Neural progenitor cell (in vitro differentiated cells): ENCODE data around the gene ZBTB20. TPM values are rescaled to one million over a fixed set of nuclear protein-coding genes. Genes with fewer than 3 reads are reported as not detected.

Experiments used
- DNase-seq: peaks from one replicate; pipeline ENCODE4 v3.0.0-alpha.2; 2016; ENCODE audit warnings: low spot score
- H2AFZ ChIP-seq: fragments of 200-600 bp; sonication (generic); replicated peaks from 2 replicates; pipeline ENCODE4 v1.6.1; 2016; ENCODE audit warnings: antibody characterized with exemption
- H3F3A ChIP-seq: fragments of 200-600 bp; sonication (generic); 2 replicates; pipeline ENCODE4 v1.6.1; 2016; ENCODE audit warnings: antibody characterized with exemption, low read depth
- H3K27ac ChIP-seq: fragments of 200-600 bp; sonication (generic); 2 replicates; pipeline ENCODE4 v1.5.1; 2016; ENCODE audit warnings: mild to moderate bottlenecking
- H3K27me3 ChIP-seq: fragments of 200-600 bp; sonication (generic); 2 replicates; pipeline ENCODE4 v1.6.1; 2016; ENCODE audit warnings: mild to moderate bottlenecking, moderate library complexity
- H3K36me3 ChIP-seq: fragments of 200-600 bp; sonication (generic); 2 replicates; pipeline ENCODE4 v1.5.1; 2016
- H3K4me1 ChIP-seq: fragments of 200-600 bp; sonication (generic); 2 replicates; pipeline ENCODE4 v1.6.1; 2016; ENCODE audit warnings: mixed run types
- H3K4me2 ChIP-seq: fragments of 200-600 bp; sonication (generic); 2 replicates; pipeline ENCODE4 v1.6.1; 2016
- H3K4me3 ChIP-seq: fragments of 200-600 bp; sonication (generic); 2 replicates; pipeline ENCODE4 v1.5.1; 2016
- H3K79me2 ChIP-seq: fragments of 200-600 bp; sonication (generic); 2 replicates; pipeline ENCODE4 v1.6.1; 2016; ENCODE audit warnings: low read depth
- H3K9ac ChIP-seq: fragments of 200-600 bp; sonication (generic); 2 replicates; pipeline ENCODE4 v1.6.1; 2016
- H3K9me3 ChIP-seq: fragments of 200-600 bp; sonication (generic); 2 replicates; pipeline ENCODE4 v1.5.1; 2016; ENCODE audit warnings: low read depth
- H4K20me1 ChIP-seq: fragments of 200-600 bp; sonication (generic); 2 replicates; pipeline ENCODE4 v1.6.1; 2016; ENCODE audit warnings: low read depth
- H3K27ac Mint-ChIP-seq: 3 replicates; pipeline ENCODE4 v1.8.0; 2021; ENCODE audit warnings: mixed read lengths
- H3K27me3 Mint-ChIP-seq: 2 replicates; pipeline ENCODE4 v1.8.0; 2022; ENCODE audit warnings: low read depth, mild to moderate bottlenecking, inconsistent platforms, moderate library complexity, mixed read lengths; ENCODE audit not compliant: insufficient read depth
- H3K36me3 Mint-ChIP-seq: 3 replicates; pipeline ENCODE4 v1.8.0; 2021; ENCODE audit warnings: mixed read lengths
- H3K4me1 Mint-ChIP-seq: 3 replicates; pipeline ENCODE4 v1.8.0; 2021; ENCODE audit warnings: mixed read lengths
- H3K4me3 Mint-ChIP-seq: 3 replicates; pipeline ENCODE4 v1.8.0; 2021; ENCODE audit warnings: mild to moderate bottlenecking, moderate library complexity, mixed read lengths
- H3K9me3 Mint-ChIP-seq: 3 replicates; pipeline ENCODE4 v1.8.0; 2020; ENCODE audit warnings: mixed read lengths
- EZH2 ChIP-seq: fragments of 200-600 bp; sonication (generic); IDR thresholded peaks from 2 replicates; pipeline ENCODE4 v1.6.1; 2017; ENCODE audit warnings: antibody characterized with exemption, mild to moderate bottlenecking, moderate library complexity
- EZH2phosphoT487 ChIP-seq: fragments of 200-600 bp; sonication (generic); IDR thresholded peaks from 2 replicates; pipeline ENCODE4 v1.6.1; 2017; ENCODE audit warnings: antibody characterized with exemption
- total RNA-seq: library from RNA; depleted of rRNA; stranded (reverse); fragments of >200 nt; gene quantifications from 2 replicates; pipeline ENCODE4 v1.2.3, GENCODE V29; 2015; ENCODE audit warnings: low replicate concordance
- TF ChIP-seq, protein P1 (sequence below): fragments of 200-600 bp; sonication (generic); IDR thresholded peaks from 2 replicates; pipeline ENCODE4 v1.5.1; 2017; ENCODE audit warnings: antibody characterized with exemption, mild to moderate bottlenecking

The ZBTB20 gene
- total RNA-seq, 1 donor from 2014 or later = 1.9 TPM

DNA sequence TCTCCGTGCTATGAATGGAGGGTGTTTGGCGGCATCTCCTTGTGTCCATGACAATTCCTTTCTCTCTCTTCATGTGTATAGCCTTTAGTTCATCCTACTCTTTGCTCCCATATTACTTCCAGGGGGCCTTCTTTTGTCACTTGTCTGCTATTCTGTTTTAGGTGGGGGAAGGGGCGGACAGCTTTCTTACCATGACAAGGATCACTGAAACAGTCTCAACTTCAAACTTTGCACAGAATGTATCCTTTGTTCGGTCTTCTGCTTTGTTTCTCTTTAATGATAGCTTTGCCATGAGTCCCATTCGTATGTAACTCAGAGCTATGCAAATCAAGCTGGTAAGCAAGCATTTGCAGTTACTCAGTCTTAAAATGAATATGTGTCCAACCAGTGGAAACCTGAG lies 559.1 kb downstream of the ZBTB20 start:
- DNase-seq = no peak
- Histone ChIP-seq H3K4me1 (no peaks in the 10 kb centered on the region), H3K9ac (no peak overlapping the region), H3K4me3 (no peak overlapping the region), H3K4me2 (no peak overlapping the region), H3K27me3 (no peaks in the 10 kb centered on the region), H2AFZ (no peak overlapping the region), H4K20me1 (no peaks in the 10 kb centered on the region), H3K36me3 (no peaks in the 10 kb centered on the region), H3K9me3 (no peaks in the 10 kb centered on the region), H3F3A (no peaks in the 10 kb centered on the region), H3K27ac (no peak overlapping the region), H3K79me2 (no peaks in the 10 kb centered on the region)
- TF ChIP-seq EZH2 = no peak
- TF ChIP-seq, protein P1, sequence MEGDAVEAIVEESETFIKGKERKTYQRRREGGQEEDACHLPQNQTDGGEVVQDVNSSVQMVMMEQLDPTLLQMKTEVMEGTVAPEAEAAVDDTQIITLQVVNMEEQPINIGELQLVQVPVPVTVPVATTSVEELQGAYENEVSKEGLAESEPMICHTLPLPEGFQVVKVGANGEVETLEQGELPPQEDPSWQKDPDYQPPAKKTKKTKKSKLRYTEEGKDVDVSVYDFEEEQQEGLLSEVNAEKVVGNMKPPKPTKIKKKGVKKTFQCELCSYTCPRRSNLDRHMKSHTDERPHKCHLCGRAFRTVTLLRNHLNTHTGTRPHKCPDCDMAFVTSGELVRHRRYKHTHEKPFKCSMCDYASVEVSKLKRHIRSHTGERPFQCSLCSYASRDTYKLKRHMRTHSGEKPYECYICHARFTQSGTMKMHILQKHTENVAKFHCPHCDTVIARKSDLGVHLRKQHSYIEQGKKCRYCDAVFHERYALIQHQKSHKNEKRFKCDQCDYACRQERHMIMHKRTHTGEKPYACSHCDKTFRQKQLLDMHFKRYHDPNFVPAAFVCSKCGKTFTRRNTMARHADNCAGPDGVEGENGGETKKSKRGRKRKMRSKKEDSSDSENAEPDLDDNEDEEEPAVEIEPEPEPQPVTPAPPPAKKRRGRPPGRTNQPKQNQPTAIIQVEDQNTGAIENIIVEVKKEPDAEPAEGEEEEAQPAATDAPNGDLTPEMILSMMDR = no peak
- no peak for TF ChIP-seq EZH2phosphoT487
- H3K4me3 Mint-ChIP-seq = no peak overlapping the region
- no peak overlapping the region for H3K27ac Mint-ChIP-seq
- H3K27me3 Mint-ChIP-seq = no peaks in the 10 kb centered on the region
- H3K4me1 Mint-ChIP-seq = peaks cover 14% of the 10 kb centered on the region
- no peaks in the 10 kb centered on the region for H3K36me3 Mint-ChIP-seq
- H3K9me3 Mint-ChIP-seq = no peaks in the 10 kb centered on the region

DNA sequence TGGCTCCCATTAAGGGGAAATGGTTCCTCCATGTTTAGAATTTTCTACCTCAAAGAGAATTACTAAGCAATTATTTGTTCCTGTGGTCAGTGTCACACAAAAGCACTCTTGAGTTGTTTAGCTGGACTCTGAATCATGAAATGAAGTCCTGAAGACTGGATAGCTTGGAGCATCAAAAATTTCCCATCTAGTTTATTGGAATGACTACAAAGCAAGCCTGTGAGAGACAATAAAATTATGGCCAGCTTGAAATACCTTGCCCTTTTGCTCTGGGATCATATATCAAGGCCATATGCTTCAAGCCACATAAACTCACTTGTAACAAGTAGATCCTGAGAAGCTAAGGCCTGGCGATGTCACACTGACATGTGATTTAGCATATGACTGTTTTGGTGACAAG lies 561.0 kb downstream of the ZBTB20 start:
- no peak for DNase-seq
- Histone ChIP-seq H3K4me1 (no peaks in the 10 kb centered on the region), H4K20me1 (no peaks in the 10 kb centered on the region), H3K9me3 (no peaks in the 10 kb centered on the region), H3K79me2 (no peaks in the 10 kb centered on the region), H3K27ac (no peak overlapping the region), H2AFZ (no peak overlapping the region), H3K4me2 (no peak overlapping the region), H3F3A (no peaks in the 10 kb centered on the region), H3K4me3 (no peak overlapping the region), H3K27me3 (no peaks in the 10 kb centered on the region), H3K9ac (no peak overlapping the region), H3K36me3 (no peaks in the 10 kb centered on the region)
- H3K36me3 Mint-ChIP-seq = no peaks in the 10 kb centered on the region
- H3K9me3 Mint-ChIP-seq = no peaks in the 10 kb centered on the region
- TF ChIP-seq EZH2phosphoT487 (no peak), EZH2 (no peak)
- TF ChIP-seq, protein P1 = no peak
- peaks cover 14% of the 10 kb centered on the region for H3K4me1 Mint-ChIP-seq
- no peaks in the 10 kb centered on the region for H3K27me3 Mint-ChIP-seq
- H3K27ac Mint-ChIP-seq = no peak overlapping the region
- H3K4me3 Mint-ChIP-seq = no peak overlapping the region

DNA sequence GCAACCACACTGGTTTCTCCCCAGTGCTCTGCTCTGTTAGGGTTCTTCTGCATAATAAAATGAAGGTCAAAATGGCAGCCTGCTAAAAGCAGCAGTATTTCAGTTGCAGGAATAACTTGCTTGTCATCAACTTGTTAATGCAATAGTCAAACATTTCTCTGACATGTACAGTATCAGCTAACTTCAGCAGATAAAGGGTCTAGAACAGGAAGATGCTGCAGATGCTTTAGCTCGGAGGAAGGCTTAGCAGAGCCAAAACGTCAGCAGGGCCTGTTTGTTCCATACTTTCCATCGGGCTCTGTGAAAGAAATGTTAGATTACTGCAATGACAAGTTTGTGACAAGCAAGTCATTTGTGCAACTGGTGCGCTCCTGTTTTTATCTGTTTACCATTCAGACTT lies 561.4 kb downstream of the ZBTB20 start:
- H3K4me3 Mint-ChIP-seq = no peak overlapping the region

More for the DNA sequence above, 561.4 kb downstream of the ZBTB20 start:
- peaks cover 14% of the 10 kb centered on the region for H3K4me1 Mint-ChIP-seq
- H3K27ac Mint-ChIP-seq = no peak overlapping the region
- no peak overlapping the region for H3K4me3 ChIP-seq
- no peaks in the 10 kb centered on the region for H3K9me3 ChIP-seq
- no peaks in the 10 kb centered on the region for H3K4me1 ChIP-seq
- H3K36me3 ChIP-seq = no peaks in the 10 kb centered on the region
- H3K9ac ChIP-seq = no peak overlapping the region
- no peaks in the 10 kb centered on the region for H3K9me3 Mint-ChIP-seq
- TF ChIP-seq EZH2phosphoT487 = no peak
- TF ChIP-seq EZH2 = no peak
- TF ChIP-seq, protein P1 = no peak
- no peak overlapping the region for H3K27ac ChIP-seq
- H3K27me3 Mint-ChIP-seq = no peaks in the 10 kb centered on the region
- no peaks in the 10 kb centered on the region for H4K20me1 ChIP-seq
- H3F3A ChIP-seq = no peaks in the 10 kb centered on the region
- no peak for DNase-seq
- no peak overlapping the region for H3K4me2 ChIP-seq
- no peaks in the 10 kb centered on the region for H3K27me3 ChIP-seq
- H3K36me3 Mint-ChIP-seq = no peaks in the 10 kb centered on the region
- no peak overlapping the region for H2AFZ ChIP-seq
- H3K79me2 ChIP-seq = no peaks in the 10 kb centered on the region
